HG03520 (cell line): ENCODE measurements around the gene CCN2.

ENCODE experiments used
- ATAC-seq: cut with Tn5 transposase; IDR thresholded peaks from one replicate; pipeline ENCODE4 v1.9.1; 2021; ENCODE audit warnings: mild to moderate bottlenecking, moderate library complexity; ENCODE audit not compliant: unreplicated experiment

CCN2 gene

GRCh38 chr6:131950767-131951575, at the start of gene CCN2:
Gene CCN2, minus strand, starts transcription at chr6:131951372. Its CDS starts 200 bp downstream, at chr6:131951172.
- no peak for ATAC-seq

- no peak for ATAC-seq
These were observed 49.1 kb upstream of the CCN2 start for GRCh38 chr6:132000296-132000695.

GRCh38 chr6:131999545-132000146, 48.5 kb upstream of the CCN2 start:
- ATAC-seq, result no peak

GRCh38 chr6:131998255-131998982, 47.2 kb upstream of the CCN2 start:
- ATAC-seq, result no peak

- ATAC-seq, result no peak
These were observed 46.4 kb upstream of the CCN2 start for GRCh38 chr6:131997429-131998153.

- no peak for ATAC-seq
These were observed 44.7 kb upstream of the CCN2 start for GRCh38 chr6:131995917-131996316.

- ATAC-seq, result no peak
These were observed 41.4 kb upstream of the CCN2 start for GRCh38 chr6:131992557-131992956.

- ATAC-seq, result no peak
These were observed 37.9 kb upstream of the CCN2 start for GRCh38 chr6:131989036-131989435.

- no peak for ATAC-seq
These were observed 31.6 kb upstream of the CCN2 start for GRCh38 chr6:131982740-131983259.

- no peak for ATAC-seq
These were observed 30.4 kb upstream of the CCN2 start for GRCh38 chr6:131981624-131981978.

- ATAC-seq, result no peak
These were observed 29.8 kb upstream of the CCN2 start for GRCh38 chr6:131980791-131981623.

- ATAC-seq, result no peak
These were observed 29.2 kb upstream of the CCN2 start for GRCh38 chr6:131980338-131980790.

- ATAC-seq, result no peak
These were observed 28.6 kb upstream of the CCN2 start for GRCh38 chr6:131979515-131980337.

- ATAC-seq, result no peak
These were observed 27.4 kb upstream of the CCN2 start for GRCh38 chr6:131978522-131978921.

- no peak for ATAC-seq
These were observed 25.4 kb upstream of the CCN2 start for GRCh38 chr6:131976545-131977061.

GRCh38 chr6:131972741-131973140, 21.6 kb upstream of the CCN2 start:
- no peak for ATAC-seq

- ATAC-seq, result no peak
These were observed 19.1 kb upstream of the CCN2 start for GRCh38 chr6:131970076-131970859.

GRCh38 chr6:131968656-131969055, 17.5 kb upstream of the CCN2 start:
- no peak for ATAC-seq
